GM12875 (cell line): ENCODE results near the gene NKX1-1.

Experiments used
- H3K4me3 ChIP-seq: one replicate; pipeline ENCODE4 v1.5.1; 2011; ENCODE audit warnings: low read depth, low read length, control low read depth
- TF ChIP-seq, protein P1 (sequence below): IDR thresholded peaks from 2 replicates; pipeline ENCODE4 v1.5.1; 2011; ENCODE audit warnings: low read depth, mild to moderate bottlenecking, control low read depth, inconsistent platforms, low read length, moderate library complexity, borderline replicate concordance; ENCODE audit not compliant: insufficient read depth

NKX1-1 gene

DNA sequence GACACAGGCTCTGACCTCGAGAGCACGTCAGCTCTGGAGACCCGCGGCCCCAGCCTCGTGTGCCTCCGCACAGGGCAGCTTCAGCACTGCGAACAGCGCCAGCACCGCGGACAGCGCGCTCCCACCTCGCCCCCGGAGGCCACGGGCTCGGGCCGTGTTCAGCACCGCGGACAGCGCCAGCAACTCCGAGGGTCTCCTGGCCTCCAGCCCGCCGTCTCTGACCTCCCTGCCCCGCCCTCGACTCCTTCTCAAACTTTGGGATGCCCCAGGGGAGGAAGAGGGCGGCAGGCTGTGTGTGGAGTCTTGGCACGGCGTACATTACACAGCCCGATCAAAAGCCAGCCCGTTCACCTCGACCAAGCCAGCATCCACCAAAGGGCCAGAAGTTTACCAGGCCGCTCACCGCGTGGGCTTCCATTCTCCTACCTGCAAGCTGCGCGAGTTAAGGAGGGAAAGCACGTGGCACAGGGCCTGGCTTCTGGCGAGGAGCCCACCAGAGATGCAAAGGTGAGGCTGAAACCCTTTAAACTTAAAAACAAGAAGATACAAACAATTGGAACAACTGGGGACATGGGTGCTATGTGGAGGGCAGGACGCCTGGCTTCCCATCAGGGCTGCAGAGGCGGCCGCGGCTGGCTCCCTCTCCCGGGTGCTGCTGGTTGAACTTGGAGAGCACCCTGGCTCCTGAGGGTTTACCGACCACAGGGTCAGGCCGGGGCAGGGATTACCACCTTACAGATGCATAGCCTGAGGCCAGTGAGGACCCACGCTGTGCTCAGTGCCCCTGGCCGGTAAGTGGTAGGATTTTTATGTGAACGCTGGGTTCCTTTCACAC, 4.5 kb upstream of the NKX1-1 start:
- no peak overlapping the region for H3K4me3 ChIP-seq
- TF ChIP-seq, protein P1, sequence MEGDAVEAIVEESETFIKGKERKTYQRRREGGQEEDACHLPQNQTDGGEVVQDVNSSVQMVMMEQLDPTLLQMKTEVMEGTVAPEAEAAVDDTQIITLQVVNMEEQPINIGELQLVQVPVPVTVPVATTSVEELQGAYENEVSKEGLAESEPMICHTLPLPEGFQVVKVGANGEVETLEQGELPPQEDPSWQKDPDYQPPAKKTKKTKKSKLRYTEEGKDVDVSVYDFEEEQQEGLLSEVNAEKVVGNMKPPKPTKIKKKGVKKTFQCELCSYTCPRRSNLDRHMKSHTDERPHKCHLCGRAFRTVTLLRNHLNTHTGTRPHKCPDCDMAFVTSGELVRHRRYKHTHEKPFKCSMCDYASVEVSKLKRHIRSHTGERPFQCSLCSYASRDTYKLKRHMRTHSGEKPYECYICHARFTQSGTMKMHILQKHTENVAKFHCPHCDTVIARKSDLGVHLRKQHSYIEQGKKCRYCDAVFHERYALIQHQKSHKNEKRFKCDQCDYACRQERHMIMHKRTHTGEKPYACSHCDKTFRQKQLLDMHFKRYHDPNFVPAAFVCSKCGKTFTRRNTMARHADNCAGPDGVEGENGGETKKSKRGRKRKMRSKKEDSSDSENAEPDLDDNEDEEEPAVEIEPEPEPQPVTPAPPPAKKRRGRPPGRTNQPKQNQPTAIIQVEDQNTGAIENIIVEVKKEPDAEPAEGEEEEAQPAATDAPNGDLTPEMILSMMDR, result no peak

DNA sequence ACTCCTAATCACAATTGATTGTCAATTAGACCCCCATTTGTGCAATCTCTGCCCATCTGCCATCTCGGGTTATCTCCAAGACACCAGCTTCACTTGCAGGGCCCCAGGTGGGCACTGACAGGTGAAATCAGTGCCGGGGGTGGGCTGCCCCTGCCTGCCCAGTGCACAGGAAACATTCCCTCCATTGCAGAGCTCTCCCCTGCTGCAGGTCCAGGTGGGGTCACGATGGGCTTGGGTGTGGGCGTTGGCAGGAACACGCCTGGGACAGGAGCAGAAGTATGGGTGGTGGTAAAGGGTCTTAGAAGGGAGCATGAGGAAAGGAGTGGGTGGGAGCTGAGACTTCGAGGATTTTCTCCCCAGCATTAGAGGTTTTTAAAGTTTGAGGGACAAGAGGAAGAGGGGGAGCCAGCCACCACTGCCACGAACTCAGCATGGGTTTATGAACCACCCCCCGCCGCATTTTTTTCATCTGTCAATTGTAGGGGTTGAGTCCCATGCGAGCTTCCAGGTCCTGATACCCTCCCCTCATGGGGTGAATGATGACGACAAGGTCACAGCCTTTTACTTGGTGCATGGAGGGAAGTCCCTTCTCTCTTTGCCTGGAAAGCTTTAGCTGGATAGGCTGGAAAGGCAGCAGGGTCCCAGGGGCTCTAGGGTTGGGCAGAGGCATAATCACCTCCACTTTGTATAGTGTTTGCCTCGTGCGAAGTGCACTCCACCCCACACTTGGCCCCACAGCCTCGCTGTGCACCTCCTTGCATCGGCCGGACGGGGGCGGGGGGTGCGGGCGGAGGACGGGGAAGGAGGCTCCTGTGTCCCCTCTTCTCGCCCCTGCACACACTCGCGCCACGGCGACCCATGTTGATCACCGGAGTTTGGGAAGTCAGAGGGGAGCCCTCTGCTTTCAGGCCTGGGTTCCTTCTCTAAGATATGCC, 3.5 kb upstream of the NKX1-1 start:
- no peak overlapping the region for H3K4me3 ChIP-seq
- TF ChIP-seq, protein P1, result no peak

GRCh38 chr4:1409079-1409478, 2.8 kb upstream of the NKX1-1 start:
- TF ChIP-seq, protein P1, result no peak
- H3K4me3 ChIP-seq, result no peak overlapping the region

- H3K4me3 ChIP-seq, result no peak overlapping the region
- TF ChIP-seq, protein P1, result no peak
Observed at GRCh38 chr4:1408418-1408817, 2.2 kb upstream of the NKX1-1 start.

DNA sequence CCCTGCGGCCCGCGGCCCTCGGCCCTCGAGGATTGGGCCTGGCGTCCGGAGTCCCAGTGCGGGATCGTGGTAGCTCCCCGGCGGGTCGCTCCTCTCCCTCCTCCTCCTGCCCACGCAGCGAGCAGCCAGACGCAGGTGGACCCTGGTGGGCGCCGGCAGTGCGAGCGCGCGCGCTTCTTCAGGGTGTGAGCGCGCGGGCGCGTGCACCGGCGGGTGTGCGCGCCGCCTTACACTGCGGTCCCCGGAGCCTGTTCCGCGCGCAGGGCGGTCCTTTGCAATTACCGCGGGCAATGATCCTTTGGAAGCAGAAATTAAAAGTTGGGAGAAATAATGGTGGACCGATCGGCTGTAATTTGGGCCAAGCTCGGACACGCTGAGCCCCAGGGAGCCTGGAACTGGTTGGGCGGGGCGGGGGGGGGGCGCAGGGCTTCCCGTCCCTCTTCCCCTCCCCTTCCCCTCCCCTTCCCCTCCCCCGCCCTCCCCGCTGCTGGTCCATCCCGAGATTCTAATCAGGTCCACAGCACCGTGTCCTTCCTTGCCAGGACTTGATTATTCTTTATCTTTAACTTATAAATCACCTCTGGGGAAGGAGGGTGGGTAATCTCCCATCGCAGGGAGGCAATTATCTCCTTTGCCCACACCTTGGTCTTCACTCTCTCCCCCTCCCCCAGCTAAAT, 1.6 kb upstream of the NKX1-1 start:
- H3K4me3 ChIP-seq, result no peak overlapping the region
- TF ChIP-seq, protein P1, result no peak

DNA sequence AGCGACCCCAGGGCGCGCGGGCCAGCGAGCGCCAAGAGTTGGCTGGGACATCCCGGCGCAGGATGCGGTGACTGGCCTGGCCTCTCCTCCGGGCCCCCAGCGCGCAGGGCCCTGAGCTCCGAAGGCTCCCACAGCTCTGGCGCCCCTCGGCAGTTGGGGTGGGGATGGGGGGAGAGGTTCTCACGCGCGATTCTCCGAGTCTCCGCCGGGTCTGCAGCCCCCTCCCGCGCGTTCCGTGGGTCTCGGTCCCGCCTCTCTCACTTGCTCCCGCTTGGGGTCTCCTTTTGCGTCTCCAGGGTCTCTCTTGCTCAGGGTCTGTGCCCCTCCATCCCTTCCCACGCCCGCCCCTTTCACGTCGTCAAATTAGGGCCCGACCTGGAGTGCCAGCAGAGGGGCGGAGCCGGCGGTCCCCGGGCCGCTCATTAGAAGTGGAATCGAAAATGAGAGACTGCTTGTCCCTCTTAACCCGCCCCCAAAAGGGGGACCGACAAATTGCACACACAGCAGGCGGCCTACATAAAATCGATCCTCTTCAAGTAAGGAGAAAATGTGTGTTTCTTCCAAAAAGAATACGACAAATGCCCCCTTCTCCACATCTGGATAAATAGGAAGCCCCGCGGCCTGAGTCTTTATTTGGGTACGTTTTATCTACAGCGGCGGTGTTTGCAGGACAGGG, 877 bp upstream of the NKX1-1 start:
- TF ChIP-seq, protein P1, result no peak
- no peak overlapping the region for H3K4me3 ChIP-seq
